IgD-negative memory B cell (primary cell): ENCODE measurements around the gene SPIC. TPM values are rescaled to one million over a fixed set of nuclear protein-coding genes. Genes with fewer than 3 reads are reported as not detected.
"Not testable (repeated sequence)": the region's sequence is repeated elsewhere in the genome, so short reads cannot be mapped to it uniquely, and the experiment has no call there.

ENCODE experiments used
- H3K27ac Mint-ChIP-seq, 3 donors: one replicate each; pipeline ENCODE4 v1.8.0; 2020 to 2022; ENCODE audit warnings: mild to moderate bottlenecking in 3 of 3, mixed read lengths in 3 of 3, moderate library complexity in 1 of 3
- H3K27me3 Mint-ChIP-seq: one replicate; pipeline ENCODE4 v1.8.0; 2021; ENCODE audit warnings: mixed read lengths
- H3K36me3 Mint-ChIP-seq: one replicate; pipeline ENCODE4 v1.8.0; 2020; ENCODE audit warnings: mild to moderate bottlenecking, mixed read lengths
- H3K4me1 Mint-ChIP-seq, 3 donors: one replicate each; pipeline ENCODE4 v1.8.0; 2020 to 2022; ENCODE audit warnings: mixed read lengths in 3 of 3, mild to moderate bottlenecking in 1 of 3
- H3K4me3 Mint-ChIP-seq, 4 donors: one replicate each; pipeline ENCODE4 v1.8.0; 2020 to 2022; ENCODE audit warnings: mild to moderate bottlenecking in 4 of 4, mixed read lengths in 4 of 4, moderate library complexity in 3 of 4
- H3K9me3 Mint-ChIP-seq, 3 donors: one replicate each; pipeline ENCODE4 v1.8.0; 2020 to 2021; ENCODE audit warnings: mixed read lengths in 3 of 3, mild to moderate bottlenecking in 1 of 3
- polyA plus RNA-seq: library from polyadenylated mRNA; unstranded; fragments of 300-500 nt; fragmentation: Illumina TruSeq; gene quantifications from one replicate; pipeline ENCODE4 v1.2.3, GENCODE V29; 2021

Gene SPIC
- not detected for polyA plus RNA-seq

- Mint-ChIP-seq H3K36me3 (peaks cover 3% of the 10 kb centered on the region), H3K27me3 (no peaks in the 10 kb centered on the region), H3K4me3 (no peak within 1 kb of the TSS), H3K9me3 (no peaks in the 10 kb centered on the region), H3K4me1 (peaks cover 0 to 3% (median 0%) of the 10 kb centered on the region in 3 donors), H3K27ac (no peak within 1 kb of the TSS)
Observed at GRCh38 chr12:101474711-101475386, at the start of gene SPIC. SPIC (plus strand) TSS chr12:101475336; CDS start chr12:101476905, 1,569 bp downstream.

DNA sequence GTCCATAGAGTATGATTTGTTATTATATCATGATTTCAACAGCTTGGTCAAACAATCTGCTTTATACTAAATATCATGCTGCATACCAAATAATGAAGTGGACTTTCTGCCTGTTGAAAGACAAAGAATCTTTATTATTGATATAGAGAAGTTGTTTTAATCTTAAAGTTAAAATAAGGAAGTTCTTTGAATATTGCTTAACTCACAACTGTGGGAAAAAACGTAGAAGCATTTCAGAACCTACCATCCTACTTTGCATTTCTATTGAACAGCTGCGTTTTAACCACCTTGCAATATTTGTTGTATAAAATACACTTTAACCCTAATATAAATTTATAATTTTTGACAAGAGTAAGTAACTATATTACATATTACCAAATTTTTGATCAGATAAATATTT lies 44.7 kb upstream of the SPIC start:
- peaks cover 3% of the 10 kb centered on the region for H3K36me3 Mint-ChIP-seq
- peaks cover 2% of the 10 kb centered on the region for H3K27me3 Mint-ChIP-seq
- H3K4me3 Mint-ChIP-seq: no peak overlapping the region
- H3K9me3 Mint-ChIP-seq: no peaks in the 10 kb centered on the region
- no peak overlapping the region for H3K27ac Mint-ChIP-seq
- no peaks in the 10 kb centered on the region for H3K4me1 Mint-ChIP-seq

DNA sequence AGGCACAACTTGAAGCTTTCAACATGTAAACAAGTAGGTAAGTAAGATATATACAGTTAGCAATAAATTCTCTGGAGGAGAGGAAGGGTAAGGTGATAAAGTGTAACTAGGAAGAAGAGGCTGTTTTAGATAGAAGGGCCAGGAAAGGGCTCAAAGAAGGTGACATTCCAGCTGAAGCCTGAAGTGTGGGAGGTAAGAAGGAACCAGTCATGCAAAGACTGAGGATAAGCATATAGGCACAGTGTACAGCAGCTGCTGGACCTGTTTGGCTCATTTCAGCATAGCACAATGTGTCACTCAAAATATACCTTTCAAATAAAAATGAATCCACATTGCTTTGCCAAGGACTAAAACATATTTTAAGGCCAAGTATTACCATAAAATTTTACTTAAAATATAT lies 39.0 kb upstream of the SPIC start:
- Mint-ChIP-seq H3K27ac (no peak overlapping the region), H3K4me3 (no peak overlapping the region), H3K27me3 (peaks cover 3% of the 10 kb centered on the region), H3K36me3 (no peaks in the 10 kb centered on the region), H3K4me1 (peaks cover 0 to 2% (median 0%) of the 10 kb centered on the region in 3 donors), H3K9me3 (no peaks in the 10 kb centered on the region)

DNA sequence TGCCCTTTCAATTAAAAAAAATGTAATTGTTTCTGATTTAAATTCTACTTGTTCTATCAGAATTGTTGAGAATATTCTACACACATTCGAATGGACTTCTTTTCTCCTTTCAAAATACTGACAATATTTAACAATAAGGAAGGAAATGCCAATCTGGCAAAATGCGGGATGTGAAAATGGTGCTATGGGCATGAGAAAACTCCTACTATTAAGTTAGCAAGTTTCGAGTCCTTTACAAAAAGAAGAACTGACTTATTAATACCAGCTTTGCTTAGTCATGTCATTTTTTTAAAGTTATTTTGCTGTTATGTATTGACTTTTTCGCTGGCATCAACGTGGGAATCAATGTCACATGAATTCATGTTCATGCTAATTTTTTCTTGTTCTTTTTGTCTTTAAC lies 35.9 kb upstream of the SPIC start:
- Mint-ChIP-seq H3K36me3 (no peaks in the 10 kb centered on the region), H3K27ac (no peak overlapping the region), H3K27me3 (peaks cover 6% of the 10 kb centered on the region), H3K4me3 (no peak overlapping the region), H3K9me3 (no peaks in the 10 kb centered on the region), H3K4me1 (peaks cover 0 to 2% (median 0%) of the 10 kb centered on the region in 3 donors)

DNA sequence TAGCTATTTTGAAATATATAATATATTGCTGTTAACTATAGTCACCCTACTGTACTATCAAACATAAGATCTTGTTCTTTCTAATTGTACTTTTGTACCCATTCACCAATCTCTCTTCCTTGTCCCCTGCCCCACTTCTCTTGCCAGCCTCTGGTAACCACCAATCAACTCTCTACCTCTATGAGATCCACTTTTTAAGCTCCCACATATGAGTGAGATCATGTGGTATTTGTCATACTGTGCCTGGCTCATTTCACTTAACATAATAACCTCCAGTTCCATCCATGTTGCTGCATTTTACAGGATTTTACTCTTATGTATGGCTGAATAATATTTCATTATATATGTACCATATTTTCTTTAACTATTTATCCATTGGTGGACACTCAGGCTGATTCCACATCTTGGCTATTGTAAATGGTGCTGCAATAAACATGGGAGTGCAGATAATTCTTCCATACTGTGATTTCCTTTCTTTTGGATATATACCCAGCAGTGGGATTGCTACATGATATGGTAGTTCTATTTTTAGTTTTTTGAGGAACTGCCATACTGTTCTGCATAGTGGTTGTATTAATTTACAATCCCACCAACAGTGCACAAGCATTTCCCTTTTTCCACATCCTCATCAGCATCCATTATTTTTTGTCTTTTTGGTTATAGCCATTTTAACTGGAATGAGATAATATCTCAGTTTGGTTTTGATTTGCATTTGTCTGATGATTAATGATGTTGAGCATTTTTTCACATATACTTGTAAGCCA lies 33.5 kb upstream of the SPIC start:
- H3K27me3 Mint-ChIP-seq: peaks cover 8% of the 10 kb centered on the region
- H3K4me3 Mint-ChIP-seq: no peak overlapping the region
- peaks cover 0 to 2% (median 0%) of the 10 kb centered on the region in 3 donors for H3K4me1 Mint-ChIP-seq
- peaks cover 0 to 2% (median 0%) of the 10 kb centered on the region in 3 donors for H3K9me3 Mint-ChIP-seq
- H3K36me3 Mint-ChIP-seq: no peaks in the 10 kb centered on the region
- no peak overlapping the region for H3K27ac Mint-ChIP-seq

GRCh38 chr12:101455685-101456084 lies 19.5 kb upstream of the SPIC start:
- Mint-ChIP-seq H3K4me3 (no peak overlapping the region), H3K27ac (no peak overlapping the region), H3K4me1 (peaks cover 0 to 5% (median 3%) of the 10 kb centered on the region in 3 donors)

GRCh38 chr12:101459642-101460346 lies 15.3 kb upstream of the SPIC start:
- no peak overlapping the region for H3K4me3 Mint-ChIP-seq
- peaks cover 0 to 4% (median 2%) of the 10 kb centered on the region in 3 donors for H3K9me3 Mint-ChIP-seq
- H3K27ac Mint-ChIP-seq: no peak overlapping the region
- H3K36me3 Mint-ChIP-seq: no peaks in the 10 kb centered on the region
- H3K4me1 Mint-ChIP-seq: peaks cover 0 to 5% (median 3%) of the 10 kb centered on the region in 3 donors
- H3K27me3 Mint-ChIP-seq: peaks cover under 1% of the 10 kb centered on the region

More at GRCh38 chr12:101455685-101456084, 19.5 kb upstream of the SPIC start:
- Mint-ChIP-seq H3K27me3 (peaks cover 3% of the 10 kb centered on the region), H3K36me3 (peaks cover 1% of the 10 kb centered on the region), H3K9me3 (peaks cover 0 to 4% (median 2%) of the 10 kb centered on the region in 3 donors)

- Mint-ChIP-seq H3K27ac (no peak overlapping the region), H3K36me3 (no peaks in the 10 kb centered on the region), H3K27me3 (peaks cover 7% of the 10 kb centered on the region), H3K4me3 (no peak overlapping the region), H3K4me1 (no peaks in the 10 kb centered on the region), H3K9me3 (no peaks in the 10 kb centered on the region)
Observed at GRCh38 chr12:101468948-101469347, 6.2 kb upstream of the SPIC start.

GRCh38 chr12:101470939-101471338 lies 4.2 kb upstream of the SPIC start:
- peaks cover 0 to 3% (median 0%) of the 10 kb centered on the region in 3 donors for H3K4me1 Mint-ChIP-seq
- H3K27ac Mint-ChIP-seq: no peak overlapping the region
- H3K36me3 Mint-ChIP-seq: peaks cover 3% of the 10 kb centered on the region
- H3K27me3 Mint-ChIP-seq: peaks cover 4% of the 10 kb centered on the region
- no peaks in the 10 kb centered on the region for H3K9me3 Mint-ChIP-seq
- H3K4me3 Mint-ChIP-seq: no peak overlapping the region

DNA sequence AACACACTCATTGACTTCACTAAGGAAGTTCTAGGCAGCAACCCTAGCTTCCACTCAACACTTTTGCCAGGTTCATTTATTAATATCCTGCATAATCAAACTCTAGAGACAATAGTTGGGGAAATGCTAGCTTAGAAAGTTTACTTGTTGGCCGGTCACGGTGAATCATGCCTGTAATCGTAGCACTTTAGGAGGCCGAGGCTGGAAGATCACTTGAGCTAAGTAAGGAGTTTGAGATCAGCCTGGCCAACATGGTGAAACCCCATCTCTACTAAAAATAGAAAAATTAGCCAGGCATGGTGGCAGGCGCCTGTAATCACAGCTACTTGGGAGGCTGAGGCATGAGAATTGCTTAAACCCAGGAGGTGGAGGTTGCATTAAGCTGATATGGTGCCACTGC lies 3.3 kb upstream of the SPIC start:
- H3K4me1 Mint-ChIP-seq, H3K36me3 Mint-ChIP-seq, H3K9me3 Mint-ChIP-seq, H3K4me3 Mint-ChIP-seq, H3K27ac Mint-ChIP-seq, H3K27me3 Mint-ChIP-seq: not testable (repeated sequence)

DNA sequence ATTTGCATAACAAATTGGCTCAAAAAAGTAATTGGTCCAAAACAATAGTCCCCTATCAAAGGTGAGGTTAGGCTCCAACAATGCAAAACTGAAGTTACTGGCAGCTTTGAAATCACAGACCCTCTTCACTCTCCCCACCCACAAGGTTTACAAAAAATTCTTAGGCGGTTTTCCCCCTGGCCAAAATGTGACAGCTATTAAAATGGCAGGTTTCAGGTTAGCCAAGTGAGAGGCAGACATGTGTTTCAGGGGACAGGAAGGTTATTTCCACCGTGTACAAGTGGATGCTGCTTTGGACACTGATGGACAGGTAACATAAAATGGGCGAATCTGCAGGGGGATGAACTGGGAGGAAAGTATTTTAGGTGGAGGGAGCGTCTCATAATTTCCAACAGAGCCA lies 888 bp upstream of the SPIC start:
- Mint-ChIP-seq H3K27ac (no peak overlapping the region), H3K36me3 (peaks cover 3% of the 10 kb centered on the region), H3K4me1 (peaks cover 0 to 3% (median 0%) of the 10 kb centered on the region in 3 donors), H3K4me3 (no peak overlapping the region), H3K9me3 (no peaks in the 10 kb centered on the region), H3K27me3 (no peaks in the 10 kb centered on the region)

- Mint-ChIP-seq H3K27me3 (no peaks in the 10 kb centered on the region), H3K36me3 (peaks cover 3% of the 10 kb centered on the region), H3K27ac (no peak overlapping the region), H3K9me3 (no peaks in the 10 kb centered on the region), H3K4me1 (peaks cover 0 to 3% (median 0%) of the 10 kb centered on the region in 3 donors), H3K4me3 (no peak overlapping the region)
Observed at GRCh38 chr12:101475751-101476305, 692 bp downstream of the SPIC start.

DNA sequence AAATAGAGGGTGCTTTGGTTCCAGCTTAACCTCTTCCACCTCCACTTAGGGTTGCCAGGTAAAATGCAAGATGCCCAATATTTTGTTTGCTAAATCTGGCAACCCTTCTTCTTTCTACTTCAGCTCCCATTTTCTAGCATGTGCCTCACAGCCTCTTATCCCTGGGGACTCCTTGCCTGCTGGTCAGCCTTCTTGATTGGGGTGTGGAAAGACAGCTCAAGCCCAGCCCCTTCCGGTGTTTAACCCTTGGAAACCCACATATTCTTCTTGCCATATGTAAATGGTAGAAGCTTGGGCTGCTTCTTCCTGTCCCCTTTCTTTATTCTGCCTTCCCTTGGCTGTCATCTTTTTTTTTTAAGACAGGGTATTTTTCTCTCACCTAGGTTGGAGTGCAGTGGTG lies 5.7 kb downstream of the SPIC start:
- no peaks in the 10 kb centered on the region for H3K36me3 Mint-ChIP-seq
- H3K27ac Mint-ChIP-seq: no peak overlapping the region
- peaks cover 0 to 2% (median 0%) of the 10 kb centered on the region in 3 donors for H3K4me1 Mint-ChIP-seq
- no peak overlapping the region for H3K4me3 Mint-ChIP-seq
- H3K27me3 Mint-ChIP-seq: no peaks in the 10 kb centered on the region
- H3K9me3 Mint-ChIP-seq: no peaks in the 10 kb centered on the region

DNA sequence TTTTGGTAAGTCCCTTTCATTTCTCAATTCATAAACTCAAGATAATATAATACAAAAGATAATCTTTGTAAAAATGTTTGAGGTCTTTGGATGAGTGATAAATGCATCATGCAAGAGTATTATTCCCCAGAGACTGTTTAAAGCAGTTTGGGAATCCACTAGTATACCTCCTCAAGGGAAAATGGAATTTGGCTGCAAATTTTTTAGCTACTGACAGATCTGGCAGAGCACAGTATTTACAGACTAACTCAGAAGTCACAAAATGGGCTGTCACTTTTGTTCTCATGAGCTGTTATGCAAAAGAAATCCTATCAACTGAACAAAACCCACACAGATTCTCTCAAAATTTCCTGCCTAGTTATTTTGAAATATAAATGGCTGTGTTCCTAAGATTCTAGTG lies 9.9 kb downstream of the SPIC start:
- no peaks in the 10 kb centered on the region for H3K9me3 Mint-ChIP-seq
- no peaks in the 10 kb centered on the region for H3K36me3 Mint-ChIP-seq
- peaks cover 0 to 2% (median 0%) of the 10 kb centered on the region in 3 donors for H3K4me1 Mint-ChIP-seq
- H3K27me3 Mint-ChIP-seq: no peaks in the 10 kb centered on the region
- H3K4me3 Mint-ChIP-seq: no peak overlapping the region
- no peak overlapping the region for H3K27ac Mint-ChIP-seq

- H3K4me1 Mint-ChIP-seq: peaks cover 0 to 4% (median 2%) of the 10 kb centered on the region in 3 donors
- no peak overlapping the region for H3K27ac Mint-ChIP-seq
- peaks cover 0 to 2% (median 0%) of the 10 kb centered on the region in 3 donors for H3K9me3 Mint-ChIP-seq
- no peak overlapping the region for H3K4me3 Mint-ChIP-seq
- no peaks in the 10 kb centered on the region for H3K27me3 Mint-ChIP-seq
- no peaks in the 10 kb centered on the region for H3K36me3 Mint-ChIP-seq
Observed at GRCh38 chr12:101488469-101488868, 13.3 kb downstream of the SPIC start.
